Astrocyte (in vitro differentiated cells and primary cell): ENCODE measurements around the gene OSBPL3. TPM values are rescaled to one million over a fixed set of nuclear protein-coding genes. Genes with fewer than 3 reads are reported as not detected.
A peak's percentile ranks its signal among the peaks of the same experiment; 100 is the strongest.

Experiments
- DNase-seq: peaks from one replicate; pipeline ENCODE4 v3.0.0-alpha.2; 2010; ENCODE audit warnings: low read depth
- FAIRE-seq: peaks from 2 replicates; lab custom pipeline; 2011; peaks lifted over from hg19 to GRCh38; lab: Jason Lieb, UNC
- H2AFZ ChIP-seq: 2 replicates; pipeline ENCODE4 v1.6.0; 2012; ENCODE audit warnings: low read depth, low read length, inconsistent platforms
- H3K27ac ChIP-seq: 2 replicates; pipeline ENCODE4 v1.5.1; 2011; ENCODE audit warnings: low read depth, low read length, inconsistent platforms
- H3K27me3 ChIP-seq: 2 replicates; pipeline ENCODE4 v1.6.0; 2011; ENCODE audit warnings: low read length, inconsistent platforms; ENCODE audit not compliant: insufficient read depth
- H3K36me3 ChIP-seq: 2 replicates; pipeline ENCODE4 v1.5.1; 2011; ENCODE audit warnings: low read length, inconsistent platforms; ENCODE audit not compliant: insufficient read depth
- H3K4me1 ChIP-seq: 2 replicates; pipeline ENCODE4 v1.5.1; 2011; ENCODE audit warnings: low read length, inconsistent platforms; ENCODE audit not compliant: insufficient read depth
- H3K4me2 ChIP-seq: 2 replicates; pipeline ENCODE4 v1.6.0; 2012; ENCODE audit warnings: low read length, inconsistent platforms
- H3K4me3 ChIP-seq: 2 replicates; pipeline ENCODE4 v1.5.1; 2011; ENCODE audit warnings: low read depth, mild to moderate bottlenecking, low read length, inconsistent platforms; ENCODE audit not compliant: insufficient read depth
- H3K79me2 ChIP-seq: 2 replicates; pipeline ENCODE4 v1.6.0; 2012; ENCODE audit warnings: mild to moderate bottlenecking, low read length, inconsistent platforms; ENCODE audit not compliant: insufficient read depth
- H3K9ac ChIP-seq: 2 replicates; pipeline ENCODE4 v1.6.0; 2012; ENCODE audit warnings: mild to moderate bottlenecking, low read length, inconsistent platforms
- H3K9me3 ChIP-seq: 2 replicates; pipeline ENCODE4 v1.5.1; 2012; ENCODE audit warnings: low read depth, mild to moderate bottlenecking, low read length, inconsistent platforms; ENCODE audit not compliant: insufficient read depth
- H4K20me1 ChIP-seq: 2 replicates; pipeline ENCODE4 v1.6.0; 2012; ENCODE audit warnings: low read length, inconsistent platforms; ENCODE audit not compliant: insufficient read depth
- H3K27ac Mint-ChIP-seq: one replicate; pipeline ENCODE4 v1.8.0; 2021; ENCODE audit warnings: mild to moderate bottlenecking, mixed read lengths; ENCODE audit not compliant: unreplicated experiment
- H3K27me3 Mint-ChIP-seq: one replicate; pipeline ENCODE4 v1.8.0; 2021; ENCODE audit warnings: low read depth, mixed read lengths; ENCODE audit not compliant: unreplicated experiment
- H3K36me3 Mint-ChIP-seq: one replicate; pipeline ENCODE4 v1.8.0; 2021; ENCODE audit warnings: low read depth, mixed read lengths; ENCODE audit not compliant: unreplicated experiment
- H3K4me1 Mint-ChIP-seq: one replicate; pipeline ENCODE4 v1.8.0; 2021; ENCODE audit warnings: low read depth, mixed read lengths; ENCODE audit not compliant: unreplicated experiment
- H3K4me3 Mint-ChIP-seq: one replicate; pipeline ENCODE4 v1.8.0; 2021; ENCODE audit warnings: mild to moderate bottlenecking, moderate library complexity, mixed read lengths; ENCODE audit not compliant: unreplicated experiment
- H3K9me3 Mint-ChIP-seq: one replicate; pipeline ENCODE4 v1.8.0; 2021; ENCODE audit warnings: mild to moderate bottlenecking, mixed read lengths; ENCODE audit not compliant: unreplicated experiment
- EZH2 ChIP-seq: IDR thresholded peaks from 2 replicates; pipeline ENCODE4 v1.6.1; 2012; ENCODE audit warnings: mild to moderate bottlenecking, low read length, inconsistent platforms; ENCODE audit not compliant: insufficient read depth
- total RNA-seq: library from RNA; stranded (reverse); gene quantifications from 2 replicates; pipeline ENCODE4 v1.2.1, GENCODE V29; 2021
- TF ChIP-seq, protein P1 (sequence below): IDR thresholded peaks from 2 replicates; pipeline ENCODE4 v1.5.1; 2011; ENCODE audit warnings: low read depth, mild to moderate bottlenecking, inconsistent platforms, low read length, moderate library complexity; ENCODE audit not compliant: insufficient read depth

The OSBPL3 gene
- total RNA-seq, 1 donor from 2014 or later, result 62.9 TPM

DNA sequence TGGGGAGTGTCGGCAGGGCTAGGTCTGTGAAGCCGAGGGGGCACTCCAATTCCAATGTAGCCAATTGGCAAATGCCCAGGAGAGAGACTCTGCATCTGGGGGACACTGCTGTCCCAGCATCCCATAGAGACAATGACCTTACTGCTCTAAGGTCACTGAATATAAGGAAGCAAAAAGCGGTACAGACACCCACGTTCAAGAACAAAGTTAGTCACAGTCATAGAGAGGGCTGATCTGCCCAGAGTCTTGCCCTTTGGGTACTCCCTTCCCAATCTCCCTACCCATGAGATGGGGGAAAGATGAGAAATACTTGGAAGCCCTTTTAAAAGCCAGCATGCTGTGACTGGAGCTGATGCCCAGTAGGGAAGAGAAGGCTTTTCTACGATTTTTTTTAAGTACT, 146.4 kb downstream of the OSBPL3 start:
- no peak for DNase-seq
- H3K9me3 ChIP-seq, result no peaks in the 10 kb centered on the region
- TF ChIP-seq EZH2, result no peak
- TF ChIP-seq, protein P1, sequence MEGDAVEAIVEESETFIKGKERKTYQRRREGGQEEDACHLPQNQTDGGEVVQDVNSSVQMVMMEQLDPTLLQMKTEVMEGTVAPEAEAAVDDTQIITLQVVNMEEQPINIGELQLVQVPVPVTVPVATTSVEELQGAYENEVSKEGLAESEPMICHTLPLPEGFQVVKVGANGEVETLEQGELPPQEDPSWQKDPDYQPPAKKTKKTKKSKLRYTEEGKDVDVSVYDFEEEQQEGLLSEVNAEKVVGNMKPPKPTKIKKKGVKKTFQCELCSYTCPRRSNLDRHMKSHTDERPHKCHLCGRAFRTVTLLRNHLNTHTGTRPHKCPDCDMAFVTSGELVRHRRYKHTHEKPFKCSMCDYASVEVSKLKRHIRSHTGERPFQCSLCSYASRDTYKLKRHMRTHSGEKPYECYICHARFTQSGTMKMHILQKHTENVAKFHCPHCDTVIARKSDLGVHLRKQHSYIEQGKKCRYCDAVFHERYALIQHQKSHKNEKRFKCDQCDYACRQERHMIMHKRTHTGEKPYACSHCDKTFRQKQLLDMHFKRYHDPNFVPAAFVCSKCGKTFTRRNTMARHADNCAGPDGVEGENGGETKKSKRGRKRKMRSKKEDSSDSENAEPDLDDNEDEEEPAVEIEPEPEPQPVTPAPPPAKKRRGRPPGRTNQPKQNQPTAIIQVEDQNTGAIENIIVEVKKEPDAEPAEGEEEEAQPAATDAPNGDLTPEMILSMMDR, result no peak
- peaks cover 14% of the 10 kb centered on the region for H3K36me3 ChIP-seq
- H3K27me3 ChIP-seq, result no peaks in the 10 kb centered on the region
- Mint-ChIP-seq H3K4me3 (no peak overlapping the region), H3K9me3 (no peaks in the 10 kb centered on the region), H3K36me3 (peaks cover 14% of the 10 kb centered on the region), H3K27ac (no peak overlapping the region), H3K27me3 (no peaks in the 10 kb centered on the region), H3K4me1 (peaks cover 14% of the 10 kb centered on the region)
- peaks cover 38% of the 10 kb centered on the region for H3K4me1 ChIP-seq
- no peaks in the 10 kb centered on the region for H3K79me2 ChIP-seq
- H3K4me3 ChIP-seq, result no peak overlapping the region
- H2AFZ ChIP-seq, result no peak overlapping the region
- H3K27ac ChIP-seq, result no peak overlapping the region
- no peaks in the 10 kb centered on the region for H4K20me1 ChIP-seq
- H3K9ac ChIP-seq, result no peak overlapping the region
- no peak overlapping the region for H3K4me2 ChIP-seq
- no peak for FAIRE-seq

DNA sequence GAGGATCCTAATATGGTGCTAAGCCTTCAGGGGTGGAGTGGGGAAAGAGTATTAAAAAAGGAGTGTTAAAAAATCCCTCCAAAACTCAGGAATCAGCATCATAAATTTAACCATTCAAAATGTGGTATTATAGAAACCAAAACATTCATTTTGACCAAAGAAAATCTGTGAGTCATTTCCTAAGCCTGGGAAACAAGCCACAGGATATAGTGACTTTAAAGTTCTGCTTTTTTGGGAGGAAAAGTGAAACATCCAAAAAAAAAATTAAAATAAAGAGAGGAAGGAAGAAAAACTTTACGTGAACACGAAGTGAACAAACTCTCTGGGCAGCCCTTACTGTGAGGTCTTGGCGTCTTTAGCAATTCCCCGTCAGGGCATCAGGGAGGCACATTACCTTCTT, 148.7 kb downstream of the OSBPL3 start:
- H3K4me1 ChIP-seq, result peaks cover 59% of the 10 kb centered on the region
- H3K36me3 ChIP-seq, result peaks cover 11% of the 10 kb centered on the region
- TF ChIP-seq, protein P1, result no peak
- TF ChIP-seq EZH2, result no peak
- peaks cover 31% of the 10 kb centered on the region for H3K4me1 Mint-ChIP-seq
- H3K9me3 ChIP-seq, result no peaks in the 10 kb centered on the region
- no peaks in the 10 kb centered on the region for H3K79me2 ChIP-seq
- peak overlapping the region; percentile 64 for H3K4me2 ChIP-seq
- H3K4me3 Mint-ChIP-seq, result no peak overlapping the region
- H3K9me3 Mint-ChIP-seq, result no peaks in the 10 kb centered on the region
- H3K27me3 ChIP-seq, result no peaks in the 10 kb centered on the region
- H2AFZ ChIP-seq, result no peak overlapping the region
- H3K27me3 Mint-ChIP-seq, result no peaks in the 10 kb centered on the region
- peaks cover 12% of the 10 kb centered on the region for H3K36me3 Mint-ChIP-seq
- DNase-seq (peak; percentile 75), FAIRE-seq (peak; percentile 17)
- peak overlapping the region; percentile 77 for H3K27ac ChIP-seq
- no peak overlapping the region for H3K4me3 ChIP-seq
- H3K27ac Mint-ChIP-seq, result peak overlapping the region; percentile 6
- peak overlapping the region; percentile 43 for H3K9ac ChIP-seq
- no peaks in the 10 kb centered on the region for H4K20me1 ChIP-seq

DNA sequence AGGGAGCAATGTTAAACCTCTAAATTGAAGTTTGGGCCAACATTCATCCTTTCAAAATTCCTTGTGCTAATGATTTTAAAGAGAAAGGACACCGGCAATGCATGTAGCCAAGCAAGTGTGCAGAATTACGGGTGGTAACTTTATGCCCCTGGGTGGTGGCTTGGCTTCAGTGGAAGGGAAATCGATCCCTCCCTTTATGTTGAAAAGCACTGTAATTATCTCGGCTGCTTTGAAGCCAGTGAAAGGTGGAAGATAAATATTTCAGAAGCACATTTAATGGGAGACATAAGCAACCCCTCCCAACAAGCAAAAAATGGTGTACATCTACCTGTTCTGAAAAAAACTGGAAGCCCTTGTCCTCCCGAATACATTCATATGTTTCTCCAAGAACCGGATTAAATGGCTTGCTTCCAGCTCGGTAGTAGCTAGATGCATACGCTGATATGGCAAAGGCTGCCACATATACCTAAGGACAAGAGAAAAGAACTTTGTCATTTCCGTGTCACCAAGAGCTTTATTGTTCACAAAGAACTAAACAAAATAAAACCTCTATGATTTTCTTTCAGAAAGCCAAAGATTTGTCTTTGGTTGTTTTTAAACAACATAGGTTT, 149.4 kb downstream of the OSBPL3 start:
- H3K36me3 Mint-ChIP-seq, result peaks cover 12% of the 10 kb centered on the region
- Histone ChIP-seq H3K4me2 (peak overlapping the region; percentile 64), H2AFZ (no peak overlapping the region), H3K27me3 (no peaks in the 10 kb centered on the region), H3K27ac (peak overlapping the region; percentile 32), H3K9me3 (no peaks in the 10 kb centered on the region), H3K9ac (no peak overlapping the region), H3K79me2 (no peaks in the 10 kb centered on the region), H3K36me3 (peaks cover 7% of the 10 kb centered on the region), H3K4me1 (peaks cover 66% of the 10 kb centered on the region), H4K20me1 (no peaks in the 10 kb centered on the region), H3K4me3 (no peak overlapping the region)
- no peaks in the 10 kb centered on the region for H3K9me3 Mint-ChIP-seq
- H3K27ac Mint-ChIP-seq, result no peak overlapping the region
- H3K4me1 Mint-ChIP-seq, result peaks cover 38% of the 10 kb centered on the region
- no peak overlapping the region for H3K4me3 Mint-ChIP-seq
- no peak for FAIRE-seq
- no peaks in the 10 kb centered on the region for H3K27me3 Mint-ChIP-seq
- DNase-seq, result no peak
- TF ChIP-seq, protein P1, result no peak
- TF ChIP-seq EZH2, result no peak
